ENCODE measurements around the gene UNC119.

The UNC119 gene

GRCh38 chr17:28545141-28545503, 7.3 kb downstream of the UNC119 start:
- no peak for DNase-seq (ENCODE audit: low read depth in 1 of 2, low spot score in 1 of 2)

- no peak for DNase-seq (ENCODE audit: low read depth in 1 of 2, low spot score in 1 of 2)
These were observed 7.9 kb downstream of the UNC119 start for GRCh38 chr17:28544402-28545140.

- DNase-seq (ENCODE audit: low read depth in 1 of 2, low spot score in 1 of 2) = no peak
These were observed 11.0 kb downstream of the UNC119 start for GRCh38 chr17:28541439-28541838.

- no peak for DNase-seq (ENCODE audit: low read depth in 1 of 2, low spot score in 1 of 2)
These were observed 12.2 kb downstream of the UNC119 start for GRCh38 chr17:28540231-28540630.

DNA sequence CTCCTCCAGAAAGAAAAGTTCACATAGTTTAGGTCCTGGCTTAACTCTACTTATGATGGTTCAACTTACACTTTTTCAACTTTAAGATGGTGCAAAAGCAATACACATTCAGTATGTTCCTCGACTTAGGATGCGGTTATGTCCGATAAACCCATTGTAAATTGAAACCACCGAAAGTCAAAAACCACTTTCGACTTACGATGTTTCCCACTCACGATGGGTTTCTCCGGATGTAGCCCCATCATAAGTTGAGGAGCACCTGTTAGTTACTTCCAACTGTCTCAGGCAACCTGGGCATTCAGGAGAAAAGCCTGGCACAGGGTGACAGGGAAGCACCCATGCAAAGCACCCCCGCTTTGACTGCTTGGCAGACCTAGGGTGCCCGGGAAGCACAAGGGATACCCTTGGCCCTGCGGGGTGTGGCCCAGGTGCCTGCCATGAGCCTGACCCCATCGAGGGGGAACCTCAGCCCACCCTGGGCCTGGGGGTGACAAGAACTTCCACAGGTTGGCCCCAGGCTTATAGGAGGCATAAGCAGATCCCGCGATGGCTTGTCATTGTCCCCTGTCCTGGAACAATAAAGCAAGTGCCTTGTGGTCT, 14.0 kb downstream of the UNC119 start:
- DNase-seq (ENCODE audit: low read depth in 1 of 2, low spot score in 1 of 2) = no peak

GRCh38 chr17:28537219-28537610, 15.2 kb downstream of the UNC119 start:
- no peak for DNase-seq (ENCODE audit: low read depth in 1 of 2, low spot score in 1 of 2)

DNA sequence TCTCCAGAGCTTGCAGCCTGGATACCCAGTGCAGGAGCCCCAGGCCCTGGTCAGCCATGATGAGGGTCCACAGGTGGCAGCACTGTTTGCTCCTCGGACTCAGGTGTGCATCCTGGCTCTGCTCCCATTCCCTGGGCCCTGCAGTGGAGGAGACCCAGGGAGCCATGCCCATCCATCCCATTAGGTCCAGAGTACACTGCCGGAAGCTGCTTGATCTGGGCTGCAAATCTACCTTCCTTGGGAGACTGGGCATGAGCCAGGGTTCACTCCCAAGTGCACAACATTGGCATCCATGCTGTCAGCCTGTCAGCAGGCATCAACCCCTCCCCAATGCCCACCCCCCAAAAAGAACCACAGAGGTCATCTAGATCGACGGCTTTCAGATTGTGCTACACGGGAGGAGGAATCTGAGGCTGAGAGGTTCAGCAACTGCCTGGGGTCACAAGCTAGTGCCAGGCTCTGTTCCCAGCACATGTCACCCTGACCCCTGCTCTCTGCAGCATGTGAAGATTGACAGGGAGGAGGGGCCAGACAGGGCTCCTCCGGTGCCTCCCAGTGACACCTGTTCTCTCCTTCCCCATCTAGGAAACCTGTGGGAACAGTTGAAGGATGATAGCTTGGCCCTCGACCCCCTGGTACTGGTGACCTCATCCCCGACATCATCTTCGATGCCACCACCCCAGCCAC, 15.7 kb downstream of the UNC119 start:
- DNase-seq (ENCODE audit: low read depth in 1 of 2, low spot score in 1 of 2) = no peak

DNA sequence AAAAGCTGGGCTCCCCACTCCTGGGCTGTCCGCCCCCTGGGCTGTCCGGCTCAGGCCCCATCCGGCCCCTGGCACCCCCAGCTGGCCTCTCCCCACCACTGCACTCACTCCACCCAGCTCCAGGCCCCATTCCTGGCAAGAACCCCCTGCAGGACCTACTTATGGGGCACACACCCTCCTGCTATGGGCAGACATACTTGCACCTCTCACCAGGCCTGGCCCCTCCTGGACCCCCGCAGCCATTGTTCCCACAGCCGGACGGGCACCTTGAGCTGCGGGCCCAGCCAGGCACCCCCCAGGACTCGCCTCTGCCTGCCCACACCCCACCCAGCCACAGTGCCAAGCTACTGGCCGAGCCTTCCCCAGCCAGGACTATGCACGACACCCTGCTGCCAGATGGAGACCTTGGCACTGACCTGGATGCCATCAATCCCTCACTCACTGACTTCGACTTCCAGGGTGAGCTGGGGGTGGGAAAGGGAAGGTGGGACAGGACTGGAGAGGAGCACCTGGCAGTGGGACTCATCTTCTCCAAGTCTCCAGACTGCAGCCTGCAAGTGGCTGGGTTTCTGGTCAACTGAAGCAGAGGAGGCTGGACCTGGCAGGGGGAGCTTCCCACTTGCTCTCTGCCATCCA, 17.6 kb downstream of the UNC119 start:
- DNase-seq (ENCODE audit: low read depth in 1 of 2, low spot score in 1 of 2) = no peak

GRCh38 chr17:28533091-28533807, 19.2 kb downstream of the UNC119 start:
- no peak for DNase-seq (ENCODE audit: low read depth in 1 of 2, low spot score in 1 of 2)

GRCh38 chr17:28532050-28532960, 20.1 kb downstream of the UNC119 start:
- no peak for DNase-seq (ENCODE audit: low read depth in 1 of 2, low spot score in 1 of 2)

DNA sequence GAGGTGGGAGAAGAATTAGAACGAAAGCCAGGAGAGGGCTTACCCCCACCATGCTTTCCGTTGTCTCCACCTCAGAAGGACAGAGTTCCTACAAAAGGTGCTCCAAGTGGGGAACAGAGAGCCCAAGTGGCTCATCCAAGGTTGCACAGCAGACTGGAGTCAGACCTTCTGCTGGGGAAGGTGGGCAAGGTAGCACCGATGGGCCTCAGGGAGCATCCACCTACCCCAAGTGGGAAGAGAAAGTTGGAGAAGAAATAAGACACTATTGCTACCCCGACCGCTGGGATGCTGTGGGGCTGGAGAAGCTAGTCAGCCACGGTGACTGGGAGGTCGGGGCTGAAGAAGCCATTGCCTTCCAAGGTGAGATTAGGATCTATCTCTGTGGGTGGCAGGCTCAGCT, 21.5 kb downstream of the UNC119 start:
- no peak for DNase-seq (ENCODE audit: low read depth in 1 of 2, low spot score in 1 of 2)

- DNase-seq (ENCODE audit: low read depth in 1 of 2, low spot score in 1 of 2) = no peak
These were observed 22.2 kb downstream of the UNC119 start for GRCh38 chr17:28530250-28530649.

- DNase-seq (ENCODE audit: low read depth in 1 of 2, low spot score in 1 of 2) = no peak
These were observed 23.4 kb downstream of the UNC119 start for GRCh38 chr17:28529013-28529400.

DNA sequence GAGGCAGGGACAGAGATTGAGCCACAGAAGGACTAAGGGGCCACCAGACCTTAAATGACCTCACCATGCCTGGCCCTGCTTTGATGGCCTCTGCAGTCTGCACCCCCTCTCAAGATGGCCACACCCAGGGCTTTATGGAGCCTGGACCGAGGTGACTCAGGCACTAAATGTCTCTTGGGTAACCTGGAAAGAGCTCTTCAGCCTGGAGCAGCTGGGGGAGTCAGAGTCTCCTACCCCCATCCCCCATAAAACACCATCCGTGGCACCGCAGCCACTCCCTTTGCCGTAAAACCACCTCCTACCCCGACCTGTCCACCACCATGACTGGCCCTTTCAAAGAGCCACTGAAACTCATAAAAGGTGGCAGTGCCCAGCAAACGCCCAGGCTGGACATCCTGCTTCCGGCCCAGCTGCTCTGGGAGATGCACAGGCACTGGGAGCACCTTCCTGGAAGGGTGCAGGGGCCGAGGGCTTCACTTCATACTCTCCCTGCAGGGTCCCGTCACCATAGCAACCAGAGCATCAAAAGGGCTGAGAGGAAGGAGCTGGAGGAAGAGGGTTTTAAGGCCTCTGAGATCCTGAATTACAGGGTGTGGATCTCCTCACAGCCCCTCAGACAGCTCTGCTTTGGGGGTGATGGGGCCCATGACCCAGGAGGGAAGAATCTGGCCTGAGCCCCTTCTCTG, 24.0 kb downstream of the UNC119 start:
- DNase-seq (ENCODE audit: low read depth in 1 of 2, low spot score in 1 of 2) = no peak

GRCh38 chr17:28527859-28528258, 24.6 kb downstream of the UNC119 start:
- DNase-seq (ENCODE audit: low read depth in 1 of 2, low spot score in 1 of 2) = no peak

- DNase-seq (ENCODE audit: low read depth in 1 of 2, low spot score in 1 of 2) = no peak
These were observed 25.2 kb downstream of the UNC119 start for GRCh38 chr17:28527181-28527681.

GRCh38 chr17:28526381-28526780, 26.0 kb downstream of the UNC119 start:
- DNase-seq (ENCODE audit: low read depth in 1 of 2, low spot score in 1 of 2) = no peak

- no peak for DNase-seq (ENCODE audit: low read depth in 1 of 2, low spot score in 1 of 2)
These were observed 27.7 kb downstream of the UNC119 start for GRCh38 chr17:28524476-28525424.

Data from stimulated activated CD4-positive, alpha-beta T cell treated with anti-CD3 and anti-CD28 coated beads, Interleukin-15, amount 100 ng/mL, for 1 hour (primary cell).